Natural killer cell treated with Interleukin-12 subunit alpha and Interleukin-12 subunit beta and Interleukin-15 and Interleukin-18, amount 100 ng/mL, for 72 hours (primary cell): ENCODE results near the gene ACSM3. TPM values are rescaled to one million over a fixed set of nuclear protein-coding genes. Genes with fewer than 3 reads are reported as not detected.
"Not testable (repeated sequence)": the region's sequence is repeated elsewhere in the genome, so short reads cannot be mapped to it uniquely, and the experiment has no call there.

Experiments
- ATAC-seq, 2 donors: fragments of 150-1000 bp; cut with Tn5 transposase in 1 of 2; sonication (Bioruptor Pico), chemical (Tn5 transposase) in 1 of 2; 2 replicates each; pipeline ENCODE4 v1.10.0; 2021
- DNase-seq: peaks from one replicate; pipeline ENCODE4 v3.0.0; 2022; ENCODE audit warnings: low spot score
- H3K27ac Mint-ChIP-seq, 2 donors: 1 replicate in 1 of 2; 2 replicates in 1 of 2; pipeline ENCODE4 v1.8.0; 2022; ENCODE audit warnings: mixed read lengths in 2 of 2, mild to moderate bottlenecking in 1 of 2, moderate library complexity in 1 of 2
- H3K27me3 Mint-ChIP-seq, 2 donors: 1 replicate in 1 of 2; 2 replicates in 1 of 2; pipeline ENCODE4 v1.8.0; 2022; ENCODE audit warnings: mixed read lengths in 2 of 2
- H3K36me3 Mint-ChIP-seq: one replicate; pipeline ENCODE4 v1.8.0; 2022; ENCODE audit warnings: mixed read lengths
- H3K4me1 Mint-ChIP-seq, 2 donors: 1 replicate in 1 of 2; 2 replicates in 1 of 2; pipeline ENCODE4 v1.8.0; 2022; ENCODE audit warnings: low read depth in 2 of 2, mixed read lengths in 2 of 2, mild to moderate bottlenecking in 1 of 2
- H3K4me3 Mint-ChIP-seq: one replicate; pipeline ENCODE4 v1.8.0; 2022; ENCODE audit warnings: mixed read lengths
- H3K9me3 Mint-ChIP-seq: 2 replicates; pipeline ENCODE4 v1.8.0; 2022; ENCODE audit warnings: mixed read lengths
- total RNA-seq, 2 donors: library from RNA; stranded (reverse); gene quantifications; one replicate each; pipeline ENCODE4 v1.2.3, GENCODE V29; 2022

The ACSM3 gene, protein sequence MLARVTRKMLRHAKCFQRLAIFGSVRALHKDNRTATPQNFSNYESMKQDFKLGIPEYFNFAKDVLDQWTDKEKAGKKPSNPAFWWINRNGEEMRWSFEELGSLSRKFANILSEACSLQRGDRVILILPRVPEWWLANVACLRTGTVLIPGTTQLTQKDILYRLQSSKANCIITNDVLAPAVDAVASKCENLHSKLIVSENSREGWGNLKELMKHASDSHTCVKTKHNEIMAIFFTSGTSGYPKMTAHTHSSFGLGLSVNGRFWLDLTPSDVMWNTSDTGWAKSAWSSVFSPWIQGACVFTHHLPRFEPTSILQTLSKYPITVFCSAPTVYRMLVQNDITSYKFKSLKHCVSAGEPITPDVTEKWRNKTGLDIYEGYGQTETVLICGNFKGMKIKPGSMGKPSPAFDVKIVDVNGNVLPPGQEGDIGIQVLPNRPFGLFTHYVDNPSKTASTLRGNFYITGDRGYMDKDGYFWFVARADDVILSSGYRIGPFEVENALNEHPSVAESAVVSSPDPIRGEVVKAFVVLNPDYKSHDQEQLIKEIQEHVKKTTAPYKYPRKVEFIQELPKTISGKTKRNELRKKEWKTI
- 1 to 10 TPM; 1.5 to 7.2 TPM for total RNA-seq

DNA sequence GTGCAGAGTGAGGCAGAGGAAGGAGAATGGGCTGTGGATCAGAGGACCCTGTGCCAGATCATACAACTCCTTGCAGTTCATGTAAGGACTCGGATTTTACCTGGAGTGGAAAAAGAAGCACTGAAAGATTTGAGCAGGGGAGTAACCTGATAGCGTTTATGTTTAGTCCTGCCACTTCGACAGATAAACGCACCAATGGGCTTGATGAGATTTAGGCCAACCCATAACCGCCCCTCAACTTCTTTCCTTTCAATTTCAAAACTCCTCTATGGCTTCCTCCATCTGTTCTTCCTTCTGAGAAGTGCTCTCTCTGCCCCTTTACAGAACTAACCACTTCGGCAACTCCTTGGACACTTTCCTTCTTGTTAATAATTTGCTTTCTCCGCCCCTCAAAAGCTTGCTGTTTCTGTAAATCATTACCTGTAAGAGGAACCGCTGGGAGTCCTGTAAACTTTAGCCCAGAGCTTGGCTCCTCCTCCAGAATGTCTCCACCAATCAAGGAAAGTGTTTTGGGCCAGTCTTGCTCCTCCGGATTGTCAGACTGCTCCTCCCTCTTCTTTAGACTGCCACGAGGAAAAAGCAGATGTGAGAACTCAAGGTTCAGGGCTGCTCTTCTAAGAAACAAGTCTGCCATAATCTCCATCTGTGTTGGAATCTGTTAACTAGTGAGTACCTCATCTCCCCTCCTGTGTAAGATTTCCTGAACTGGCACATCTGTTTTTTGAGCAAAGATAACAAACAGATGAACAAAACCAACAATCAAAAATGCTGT, at the start of gene ACSM3:
Gene ACSM3, plus strand, starts transcription at position 554 of the 772 bp plus-strand sequence. CDS start 6,021 bp downstream, outside the sequence.
- Mint-ChIP-seq H3K9me3 (peaks cover 2% of the 10 kb centered on the region), H3K4me1 (peaks cover 9 to 12% of the 10 kb centered on the region in 2 donors), H3K36me3 (no peaks in the 10 kb centered on the region), H3K27me3 (no peaks in the 10 kb centered on the region), H3K4me3 (peak within 1 kb of the TSS; percentile 89), H3K27ac (peak within 1 kb of the TSS; percentile 75 to 91)
- peak; percentile 97 to 99 for ATAC-seq
- DNase-seq = peak; percentile 82

DNA sequence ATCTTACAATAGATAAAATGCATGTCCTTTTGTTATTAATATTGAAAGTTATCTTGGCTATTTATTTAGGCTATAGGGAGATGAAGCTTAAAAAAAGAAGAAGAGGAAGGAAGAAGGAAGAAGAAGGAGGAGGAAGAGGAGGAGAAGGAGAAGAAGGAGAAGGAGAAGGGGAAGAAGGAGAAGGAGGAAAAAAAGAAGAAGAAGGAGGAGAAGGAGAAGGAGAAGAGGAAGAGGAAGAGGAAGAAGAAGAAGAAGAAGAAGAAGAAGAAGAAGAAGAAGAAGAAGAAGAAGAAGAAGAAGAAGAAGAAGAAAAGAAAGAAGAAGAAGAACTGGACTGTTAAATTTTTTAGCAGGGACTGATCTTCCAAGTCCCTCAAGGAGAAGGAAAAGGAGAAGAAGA, 46.1 kb upstream of the ACSM3 start:
- H3K4me1 Mint-ChIP-seq, H3K27me3 Mint-ChIP-seq, H3K27ac Mint-ChIP-seq, H3K4me3 Mint-ChIP-seq, DNase-seq, ATAC-seq, H3K9me3 Mint-ChIP-seq, H3K36me3 Mint-ChIP-seq: not testable (repeated sequence)

DNA sequence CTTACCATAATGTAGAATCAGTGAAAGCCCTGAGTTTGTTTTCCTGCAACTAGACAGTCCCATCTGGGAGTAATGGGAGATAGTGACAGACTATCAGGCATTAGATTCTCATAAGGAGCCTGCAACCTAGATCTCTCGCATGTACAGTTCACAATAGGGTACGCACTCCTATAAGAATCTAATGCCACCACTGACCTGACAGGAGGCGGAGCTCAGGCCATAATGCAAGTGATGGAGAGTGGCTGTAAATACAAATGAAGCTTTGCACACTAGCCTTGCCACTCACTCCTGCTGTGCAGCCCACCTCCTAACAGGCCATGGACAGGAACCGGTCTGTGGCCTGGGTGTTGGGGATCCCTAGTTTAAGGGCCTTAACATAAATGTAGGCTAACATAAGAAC, 43.6 kb upstream of the ACSM3 start:
- no peak for DNase-seq
- H3K27me3 Mint-ChIP-seq = peaks cover 0 to 2% of the 10 kb centered on the region in 2 donors
- H3K27ac Mint-ChIP-seq = no peak overlapping the region
- no peaks in the 10 kb centered on the region for H3K36me3 Mint-ChIP-seq
- H3K9me3 Mint-ChIP-seq = no peaks in the 10 kb centered on the region
- no peak for ATAC-seq
- H3K4me1 Mint-ChIP-seq = no peaks in the 10 kb centered on the region
- no peak overlapping the region for H3K4me3 Mint-ChIP-seq

DNA sequence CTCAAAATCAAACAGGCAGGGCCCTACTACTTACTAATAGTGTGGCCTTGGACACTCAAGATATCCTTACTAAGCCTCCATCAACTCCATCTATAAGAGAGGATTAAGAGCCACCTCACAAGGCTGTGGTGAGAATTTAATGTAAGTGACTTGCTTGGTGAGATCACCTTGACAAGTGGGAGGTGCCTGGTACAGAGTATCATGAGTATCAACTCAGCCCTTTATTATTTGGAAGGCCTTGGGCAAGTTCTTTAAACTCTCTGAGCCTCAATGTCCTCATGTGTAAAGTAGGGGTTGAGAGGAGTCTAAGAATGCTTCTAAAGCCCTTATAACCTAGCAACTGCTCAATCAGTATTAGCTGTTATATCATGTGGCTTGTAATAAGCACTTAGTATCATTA, 37.2 kb upstream of the ACSM3 start:
- H3K4me1 Mint-ChIP-seq = no peaks in the 10 kb centered on the region
- H3K4me3 Mint-ChIP-seq = no peak overlapping the region
- ATAC-seq = no peak

DNA sequence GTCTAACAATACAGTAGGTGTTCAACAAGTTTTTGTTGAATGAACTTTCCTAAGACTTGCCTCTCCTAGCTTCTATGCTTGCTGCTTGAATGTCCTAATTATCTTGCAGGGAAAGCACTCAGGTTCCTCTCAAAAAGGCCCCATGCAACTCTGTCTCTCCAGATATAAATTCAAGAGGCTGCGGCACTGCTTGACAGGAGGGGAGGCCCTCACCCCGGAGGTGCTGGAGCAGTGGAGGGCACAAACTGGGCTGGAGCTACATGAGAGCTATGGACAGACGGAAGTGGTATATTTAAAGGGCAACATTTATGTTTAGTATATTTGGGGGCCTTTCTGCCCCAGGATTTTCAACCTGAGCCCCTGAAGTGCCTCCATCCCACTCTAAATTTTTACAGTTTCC, 36.6 kb upstream of the ACSM3 start:
- Mint-ChIP-seq H3K36me3 (no peaks in the 10 kb centered on the region), H3K4me1 (no peaks in the 10 kb centered on the region), H3K27ac (no peak overlapping the region), H3K27me3 (no peaks in the 10 kb centered on the region), H3K4me3 (no peak overlapping the region), H3K9me3 (no peaks in the 10 kb centered on the region)
- ATAC-seq (no peak), DNase-seq (no peak)

More for the DNA sequence above, 37.2 kb upstream of the ACSM3 start:
- no peak for DNase-seq
- H3K27me3 Mint-ChIP-seq = no peaks in the 10 kb centered on the region
- no peaks in the 10 kb centered on the region for H3K36me3 Mint-ChIP-seq
- no peaks in the 10 kb centered on the region for H3K9me3 Mint-ChIP-seq
- no peak overlapping the region for H3K27ac Mint-ChIP-seq

DNA sequence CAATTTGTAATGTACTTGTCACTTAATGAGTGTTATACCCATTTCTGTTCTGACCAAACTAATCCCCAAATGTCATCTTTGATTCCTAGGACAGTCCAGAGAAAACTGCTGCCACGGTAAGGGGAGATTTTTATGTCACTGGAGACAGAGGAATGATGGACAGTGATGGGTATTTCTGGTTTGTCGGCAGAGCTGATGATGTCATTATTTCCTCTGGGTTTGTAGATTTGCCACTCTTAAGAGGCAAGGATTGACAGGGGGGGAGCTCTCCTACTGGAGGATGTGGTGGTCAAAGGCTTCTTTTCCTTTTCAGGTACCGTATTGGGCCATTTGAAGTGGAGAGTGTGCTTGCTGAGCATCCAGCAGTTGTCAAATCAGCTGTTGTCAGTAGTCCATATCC, 34.7 kb upstream of the ACSM3 start:
- Mint-ChIP-seq H3K27ac (no peak overlapping the region), H3K9me3 (no peaks in the 10 kb centered on the region), H3K36me3 (peaks cover 3% of the 10 kb centered on the region), H3K4me1 (no peaks in the 10 kb centered on the region), H3K27me3 (no peaks in the 10 kb centered on the region), H3K4me3 (no peak overlapping the region)
- ATAC-seq = no peak
- no peak for DNase-seq

DNA sequence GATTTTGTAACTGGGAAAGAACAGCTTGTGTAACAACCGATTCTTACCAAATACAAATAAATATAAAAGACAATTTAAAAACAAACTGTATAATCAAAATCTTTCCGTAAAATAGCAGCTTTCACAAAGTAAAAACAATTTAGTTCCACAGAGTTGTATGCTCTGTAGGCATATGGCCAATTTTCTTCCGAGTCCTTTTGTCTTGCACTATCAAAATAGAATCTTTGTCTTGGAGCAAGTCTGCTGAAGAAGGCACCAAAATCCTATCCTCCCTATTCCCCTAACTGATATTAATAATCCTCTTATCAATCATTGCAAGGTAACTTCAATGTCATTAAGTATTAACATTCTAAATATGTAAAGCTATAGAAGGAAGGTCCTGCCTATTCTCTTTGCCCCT, 29.8 kb upstream of the ACSM3 start:
- DNase-seq = no peak
- Mint-ChIP-seq H3K36me3 (peaks cover 27% of the 10 kb centered on the region), H3K27ac (peak overlapping the region; percentile 7 to 15), H3K9me3 (no peaks in the 10 kb centered on the region), H3K27me3 (no peaks in the 10 kb centered on the region), H3K4me3 (no peak overlapping the region), H3K4me1 (peaks cover 10 to 12% of the 10 kb centered on the region in 2 donors)
- ATAC-seq = no peak

DNA sequence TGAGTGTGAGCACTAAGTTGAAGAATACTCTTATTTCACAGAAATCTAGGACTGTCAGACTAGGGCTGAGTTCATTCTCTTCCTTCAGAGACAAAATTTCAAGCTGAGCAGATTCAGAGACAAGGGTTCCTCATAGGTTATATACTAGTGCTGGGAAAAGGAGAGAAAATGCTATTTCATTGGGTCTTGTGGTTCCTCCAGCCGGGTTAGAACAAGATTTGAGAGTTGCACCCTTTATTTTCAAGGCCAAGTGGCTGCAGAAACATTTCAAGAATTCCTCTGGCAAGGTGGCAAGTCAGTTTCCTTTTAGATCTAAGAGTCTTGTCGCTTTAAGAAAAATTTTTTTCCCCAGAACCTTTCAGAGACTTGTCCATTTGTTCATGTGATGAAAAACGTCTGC, 29.0 kb upstream of the ACSM3 start:
- no peaks in the 10 kb centered on the region for H3K27me3 Mint-ChIP-seq
- H3K9me3 Mint-ChIP-seq = no peaks in the 10 kb centered on the region
- H3K4me3 Mint-ChIP-seq = no peak overlapping the region
- ATAC-seq (no peak), DNase-seq (no peak)
- peaks cover 11 to 12% of the 10 kb centered on the region in 2 donors for H3K4me1 Mint-ChIP-seq
- H3K36me3 Mint-ChIP-seq = peaks cover 27% of the 10 kb centered on the region
- H3K27ac Mint-ChIP-seq = no peak overlapping the region

DNA sequence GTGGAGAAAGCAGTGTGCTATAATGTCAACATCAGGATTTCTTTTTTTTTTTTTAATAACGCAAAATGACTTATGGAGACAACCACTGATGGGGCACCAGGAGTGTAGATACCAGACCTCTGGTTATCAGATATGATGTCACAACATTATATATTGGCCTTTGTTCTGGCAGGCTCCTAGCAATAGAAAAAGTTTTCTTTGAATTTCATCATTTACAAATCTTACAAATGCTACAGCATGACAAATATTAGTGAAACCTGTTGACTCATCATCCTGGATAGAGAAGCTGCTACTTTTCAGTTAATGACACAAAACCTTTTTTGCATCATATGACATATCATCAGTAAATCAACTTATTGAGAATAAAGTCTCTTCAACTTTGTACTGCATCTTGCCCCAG, 28.3 kb upstream of the ACSM3 start:
- DNase-seq (no peak), ATAC-seq (no peak)
- Mint-ChIP-seq H3K4me3 (no peak overlapping the region), H3K36me3 (peaks cover 27% of the 10 kb centered on the region), H3K9me3 (no peaks in the 10 kb centered on the region), H3K27ac (peak overlapping the region in 1 of 2 donors; percentile 29), H3K27me3 (no peaks in the 10 kb centered on the region), H3K4me1 (peaks cover 17 to 19% of the 10 kb centered on the region in 2 donors)

DNA sequence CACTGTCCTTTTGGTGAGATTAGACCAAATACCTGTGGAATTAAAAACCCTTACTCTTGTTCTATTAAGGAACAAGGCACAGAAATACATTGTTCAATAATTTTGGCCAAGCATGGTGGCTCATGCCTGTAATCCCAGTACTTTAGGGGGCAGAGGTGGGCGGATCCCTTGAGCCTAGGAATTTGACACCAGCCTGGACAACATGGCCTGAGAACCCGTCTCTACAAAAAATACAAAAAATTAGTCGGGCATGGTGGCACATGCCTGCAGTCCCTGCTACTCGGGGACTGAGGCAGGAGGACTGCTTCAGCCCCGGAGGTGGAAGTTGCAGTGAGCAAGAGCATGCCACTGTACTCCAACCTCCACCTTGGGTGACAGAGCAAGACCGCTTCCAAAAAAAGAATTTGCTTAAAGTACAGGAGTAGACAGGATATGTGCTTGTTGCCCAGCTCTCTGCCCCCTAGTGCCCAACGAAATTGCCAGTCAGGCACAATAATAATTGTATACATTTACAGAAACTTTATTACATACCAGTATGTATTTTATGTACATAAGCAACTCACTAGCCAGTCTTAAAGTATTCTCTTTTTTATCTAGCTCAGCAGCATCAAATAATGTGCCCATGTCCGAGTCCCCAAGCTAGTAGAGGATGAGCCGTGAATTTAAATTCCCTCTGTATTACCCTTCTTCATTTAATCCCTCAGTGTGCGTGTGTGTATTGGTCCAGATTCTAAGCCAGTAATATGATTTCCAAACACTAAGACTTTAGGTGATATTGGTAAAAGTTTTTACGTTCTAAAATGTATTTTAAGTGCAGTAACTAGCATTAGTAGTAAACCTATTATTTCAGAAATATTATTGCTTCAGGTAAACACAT, 23.6 kb upstream of the ACSM3 start:
- no peaks in the 10 kb centered on the region for H3K9me3 Mint-ChIP-seq
- H3K27me3 Mint-ChIP-seq = no peaks in the 10 kb centered on the region
- DNase-seq (no peak), ATAC-seq (no peak)
- peaks cover 25 to 27% of the 10 kb centered on the region in 2 donors for H3K4me1 Mint-ChIP-seq
- H3K36me3 Mint-ChIP-seq = peaks cover 20% of the 10 kb centered on the region
- H3K27ac Mint-ChIP-seq = peak overlapping the region; percentile 83 to 91
- H3K4me3 Mint-ChIP-seq = peak overlapping the region; percentile 97

DNA sequence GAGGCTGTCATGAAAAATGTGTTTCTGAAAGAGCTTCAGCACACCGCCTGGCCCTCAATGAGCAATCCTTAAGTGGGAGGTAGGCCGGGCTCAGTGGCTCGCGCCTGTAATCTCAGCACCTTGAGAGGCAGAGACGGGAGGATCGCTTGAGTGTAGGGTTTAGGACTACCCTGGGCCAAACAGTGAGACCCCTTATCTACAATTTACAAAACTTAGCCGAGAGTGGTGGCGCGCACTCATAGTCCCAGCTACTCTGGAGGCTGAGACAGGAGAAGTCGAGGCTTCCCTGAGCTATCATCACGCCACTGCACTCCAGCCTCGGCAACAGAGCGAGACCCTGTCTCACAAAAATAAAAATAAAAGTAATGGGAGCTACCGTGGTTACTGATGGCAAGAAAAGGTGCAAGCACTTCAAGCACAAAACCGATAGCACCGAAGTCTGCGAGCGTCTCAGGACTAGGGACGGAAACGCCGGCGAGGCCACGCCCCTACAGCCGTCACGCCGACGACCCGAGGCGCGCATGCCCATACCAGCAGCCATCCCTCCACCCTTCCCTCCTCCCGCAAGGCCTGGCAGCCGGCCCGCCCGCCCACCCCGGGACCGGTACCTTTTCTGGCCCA, 22.8 kb upstream of the ACSM3 start:
- Mint-ChIP-seq H3K4me1 (peaks cover 23 to 27% of the 10 kb centered on the region in 2 donors), H3K27me3 (no peaks in the 10 kb centered on the region), H3K4me3 (peak overlapping the region; percentile 97), H3K9me3 (no peaks in the 10 kb centered on the region), H3K27ac (peak overlapping the region; percentile 83 to 91), H3K36me3 (peaks cover 12% of the 10 kb centered on the region)
- ATAC-seq (peak; percentile 93 to 94), DNase-seq (peak; percentile 94)

DNA sequence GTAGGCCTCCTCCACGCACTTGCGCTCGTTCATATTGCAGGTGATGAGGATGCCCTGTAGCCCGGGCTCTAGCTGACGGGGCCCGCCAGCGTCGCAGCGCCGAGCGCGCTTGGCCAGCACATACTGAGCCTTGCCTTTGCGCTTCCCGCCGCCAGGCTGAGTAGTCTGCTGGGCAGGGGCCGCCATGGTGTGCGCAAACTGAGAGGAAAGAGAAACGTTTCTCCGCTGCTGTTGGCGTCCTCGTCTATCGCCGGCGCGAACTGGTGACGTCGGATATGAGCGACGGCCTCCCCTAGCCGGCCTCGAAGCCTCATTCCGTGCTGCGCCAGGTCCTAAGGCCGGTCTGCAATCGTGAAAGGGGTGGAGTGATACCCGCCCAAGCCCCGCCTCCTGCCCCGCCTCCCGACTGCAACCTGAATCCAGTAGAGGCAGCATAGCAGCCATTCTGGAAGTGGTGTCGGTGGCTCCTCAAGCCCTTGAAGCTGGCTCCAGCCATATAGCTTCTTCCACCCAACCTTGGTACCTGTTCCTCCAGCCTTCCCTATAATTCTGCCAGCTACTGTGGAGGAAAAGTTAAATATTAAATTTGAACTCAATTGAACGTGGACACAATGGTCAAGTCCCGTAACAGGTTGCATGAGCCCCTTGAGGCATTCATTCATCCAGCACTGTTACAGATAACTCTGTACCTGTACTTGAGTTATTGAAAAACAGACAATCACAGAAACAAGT, 22.1 kb upstream of the ACSM3 start, which contains the start of gene THUMPD1:
Gene THUMPD1, minus strand, starts transcription at position 265 of the 732 bp plus-strand sequence. Its CDS starts 79 bp downstream, at position 186.
- peaks cover 23 to 27% of the 10 kb centered on the region in 2 donors for H3K4me1 Mint-ChIP-seq
- peak within 1 kb of the TSS; percentile 83 to 91 for H3K27ac Mint-ChIP-seq
- H3K36me3 Mint-ChIP-seq = peaks cover 6% of the 10 kb centered on the region
- ATAC-seq (peak; percentile 98 to 99), DNase-seq (peak; percentile 96)
- H3K27me3 Mint-ChIP-seq = no peaks in the 10 kb centered on the region
- peak within 1 kb of the TSS; percentile 97 for H3K4me3 Mint-ChIP-seq
- H3K9me3 Mint-ChIP-seq = no peaks in the 10 kb centered on the region
